GM21619 (cell line): ENCODE measurements around the gene PDZD4.

Experiments
- ATAC-seq: cut with Tn5 transposase; IDR thresholded peaks from one replicate; pipeline ENCODE4 v1.9.1; 2021; ENCODE audit not compliant: unreplicated experiment

Gene PDZD4

GRCh38 chrX:153792368-153792767 lies 38.0 kb downstream of the PDZD4 start:
- ATAC-seq, result no peak

- no peak for ATAC-seq
Measured at GRCh38 chrX:153791104-153791852, 39.1 kb downstream of the PDZD4 start.

GRCh38 chrX:153789654-153790053 lies 40.7 kb downstream of the PDZD4 start:
- ATAC-seq, result no peak

GRCh38 chrX:153786669-153787068 lies 43.7 kb downstream of the PDZD4 start:
- ATAC-seq, result no peak

GRCh38 chrX:153784325-153784967 lies 45.9 kb downstream of the PDZD4 start:
- no peak for ATAC-seq

GRCh38 chrX:153783378-153784013 lies 46.8 kb downstream of the PDZD4 start:
- ATAC-seq, result no peak

GRCh38 chrX:153782871-153783270 lies 47.5 kb downstream of the PDZD4 start:
- no peak for ATAC-seq

- no peak for ATAC-seq
Measured at GRCh38 chrX:153782313-153782712, 48.0 kb downstream of the PDZD4 start.

GRCh38 chrX:153781428-153782047 lies 48.8 kb downstream of the PDZD4 start:
- ATAC-seq, result no peak

GRCh38 chrX:153780678-153781427 lies 49.5 kb downstream of the PDZD4 start, which contains the start of gene SRPK3:
TSS of gene SRPK3 (plus strand) at chrX:153781041. CDS start at chrX:153781087, 46 bp downstream.
- ATAC-seq, result no peak

GRCh38 chrX:153779891-153780677 lies 50.3 kb downstream of the PDZD4 start:
- ATAC-seq, result no peak

- no peak for ATAC-seq
Measured at GRCh38 chrX:153778684-153779101, 51.7 kb downstream of the PDZD4 start.

- no peak for ATAC-seq
Measured at GRCh38 chrX:153778181-153778580, 52.2 kb downstream of the PDZD4 start.

GRCh38 chrX:153777261-153778090 lies 52.9 kb downstream of the PDZD4 start:
- ATAC-seq, result no peak

- no peak for ATAC-seq
Measured at GRCh38 chrX:153776611-153777045, 53.7 kb downstream of the PDZD4 start.

- no peak for ATAC-seq
Measured at GRCh38 chrX:153776120-153776599, 54.2 kb downstream of the PDZD4 start.

- ATAC-seq, result no peak
Measured at GRCh38 chrX:153775293-153776119, 54.8 kb downstream of the PDZD4 start.
